ENCODE data around the gene RBM38.

GRCh38 chr20:57386762-57387161 lies 4.4 kb upstream of the RBM38 start:
- no peak for TF ChIP-seq POLR2A (IDR thresholded peaks at IDR 0.05)
- TF ChIP-seq CTCF (IDR thresholded peaks at IDR 0.05), result no peak

Data from thyroid gland (tissue), 4 donors.